Spleen (tissue), 7 donors: Measurements from ENCODE around the gene SRPK1.

Experiments
- POLR2A ChIP-seq, 3 donors: fragments of 450-650 bp; IDR thresholded peaks; one replicate each; pipeline ENCODE4 v1.5.1; 2017; ENCODE audit warnings: antibody characterized with exemption in 3 of 3, mild to moderate bottlenecking in 1 of 3
- POLR2AphosphoS5 ChIP-seq, 3 donors: sonication (generic); formaldehyde crosslinking; IDR thresholded peaks; one replicate each; pipeline ENCODE4 v1.5.1; 2017; ENCODE audit warnings: antibody characterized with exemption in 3 of 3
- TF ChIP-seq, protein P1 (sequence below), 11 experiments: fragments of 200-600 bp in 7 of 11; fragments of 450-650 bp in 4 of 11; sonication (generic) in 4 of 11; IDR thresholded peaks in 8 of 11; conservative IDR thresholded peaks in 3 of 11; 1 replicate in 7 of 11; 2 replicates in 4 of 11; pipeline versions ENCODE4 v1.4.0 to v1.8.0; 2016 to 2021; ENCODE audit warnings: antibody characterized with exemption in 11 of 11, inconsistent platforms in 4 of 11, mild to moderate bottlenecking in 1 of 11
- donor health status: DM: no; HTN: no; CAD: no; lungs with moderate emphysema.
- donor health status: DM: no; HTN: no; CAD: no.
- donor health status: DM: no; HTN: no; CAD: no.

GRCh38 chr6:35874730-35875129 lies 46.2 kb downstream of the SRPK1 start:
- TF ChIP-seq, protein P1, sequence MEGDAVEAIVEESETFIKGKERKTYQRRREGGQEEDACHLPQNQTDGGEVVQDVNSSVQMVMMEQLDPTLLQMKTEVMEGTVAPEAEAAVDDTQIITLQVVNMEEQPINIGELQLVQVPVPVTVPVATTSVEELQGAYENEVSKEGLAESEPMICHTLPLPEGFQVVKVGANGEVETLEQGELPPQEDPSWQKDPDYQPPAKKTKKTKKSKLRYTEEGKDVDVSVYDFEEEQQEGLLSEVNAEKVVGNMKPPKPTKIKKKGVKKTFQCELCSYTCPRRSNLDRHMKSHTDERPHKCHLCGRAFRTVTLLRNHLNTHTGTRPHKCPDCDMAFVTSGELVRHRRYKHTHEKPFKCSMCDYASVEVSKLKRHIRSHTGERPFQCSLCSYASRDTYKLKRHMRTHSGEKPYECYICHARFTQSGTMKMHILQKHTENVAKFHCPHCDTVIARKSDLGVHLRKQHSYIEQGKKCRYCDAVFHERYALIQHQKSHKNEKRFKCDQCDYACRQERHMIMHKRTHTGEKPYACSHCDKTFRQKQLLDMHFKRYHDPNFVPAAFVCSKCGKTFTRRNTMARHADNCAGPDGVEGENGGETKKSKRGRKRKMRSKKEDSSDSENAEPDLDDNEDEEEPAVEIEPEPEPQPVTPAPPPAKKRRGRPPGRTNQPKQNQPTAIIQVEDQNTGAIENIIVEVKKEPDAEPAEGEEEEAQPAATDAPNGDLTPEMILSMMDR (IDR thresholded peaks at IDR 0.05 in 8 of 11, conservative IDR thresholded peaks at IDR 0.05 in 3 of 11): no peak
- TF ChIP-seq POLR2A (IDR thresholded peaks at IDR 0.05) (no peak), POLR2AphosphoS5 (IDR thresholded peaks at IDR 0.05) (no peak)
